AG04450 (cell line): ENCODE measurements around the gene SIRPG. TPM values are rescaled to one million over a fixed set of nuclear protein-coding genes. Genes with fewer than 3 reads are reported as not detected.

ENCODE experiments used
- CTCF ChIA-PET: fragments of 300-600, 350-600 bp; formaldehyde crosslinking; extraction: SDS; loops from one replicate; lab custom pipeline; 2022; ENCODE audit warnings: antibody characterized with exemption, inconsistent platforms; lab: Charles Lee
- POLR2A ChIA-PET: fragments of 350-600 bp; formaldehyde crosslinking; extraction: SDS; loops from one replicate; lab custom pipeline; 2021; ENCODE audit warnings: antibody characterized with exemption, inconsistent platforms; lab: Yijun Ruan, JAX
- DNase-seq: peaks from one replicate; pipeline ENCODE4 v3.0.0-alpha.2; 2011; ENCODE audit warnings: low read depth, low spot score
- H3K27ac ChIP-seq: one replicate; pipeline ENCODE4 v1.5.1; 2012; ENCODE audit warnings: low read depth, low read length, control low read depth
- H3K27me3 ChIP-seq: one replicate; pipeline ENCODE4 v1.6.0; 2012; ENCODE audit warnings: low read length; ENCODE audit not compliant: control insufficient read depth, insufficient read depth
- H3K4me3 ChIP-seq: 2 replicates; pipeline ENCODE4 v1.5.1; 2011; ENCODE audit warnings: mild to moderate bottlenecking, low read depth, low read length, control low read depth
- H3K9me3 ChIP-seq: 2 replicates; pipeline ENCODE4 v1.5.1; 2012; ENCODE audit warnings: low read length; ENCODE audit not compliant: control insufficient read depth, insufficient read depth
- polyA plus RNA-seq: library from polyadenylated mRNA; depleted of rRNA; stranded (reverse); fragments of >200 nt; gene quantifications from 2 replicates; pipeline ENCODE4 v1.2.3, GENCODE V29; 2011
- TF ChIP-seq, protein P1 (sequence below): IDR thresholded peaks from 2 replicates; pipeline ENCODE4 v1.5.1; 2011; ENCODE audit warnings: low read depth, low read length, control low read depth, inconsistent platforms

SIRPG gene
- polyA plus RNA-seq, 1 experiment, result not detected

GRCh38 chr20:1626528-1627199 lies 30.9 kb downstream of the SIRPG start:
- no peak for DNase-seq
- H3K27ac ChIP-seq, result no peak overlapping the region
- H3K27me3 ChIP-seq, result peaks cover 12% of the 10 kb centered on the region
- ChIA-PET CTCF (no interaction called here), POLR2A (no interaction called here)
- H3K4me3 ChIP-seq, result no peak overlapping the region
- TF ChIP-seq, protein P1, sequence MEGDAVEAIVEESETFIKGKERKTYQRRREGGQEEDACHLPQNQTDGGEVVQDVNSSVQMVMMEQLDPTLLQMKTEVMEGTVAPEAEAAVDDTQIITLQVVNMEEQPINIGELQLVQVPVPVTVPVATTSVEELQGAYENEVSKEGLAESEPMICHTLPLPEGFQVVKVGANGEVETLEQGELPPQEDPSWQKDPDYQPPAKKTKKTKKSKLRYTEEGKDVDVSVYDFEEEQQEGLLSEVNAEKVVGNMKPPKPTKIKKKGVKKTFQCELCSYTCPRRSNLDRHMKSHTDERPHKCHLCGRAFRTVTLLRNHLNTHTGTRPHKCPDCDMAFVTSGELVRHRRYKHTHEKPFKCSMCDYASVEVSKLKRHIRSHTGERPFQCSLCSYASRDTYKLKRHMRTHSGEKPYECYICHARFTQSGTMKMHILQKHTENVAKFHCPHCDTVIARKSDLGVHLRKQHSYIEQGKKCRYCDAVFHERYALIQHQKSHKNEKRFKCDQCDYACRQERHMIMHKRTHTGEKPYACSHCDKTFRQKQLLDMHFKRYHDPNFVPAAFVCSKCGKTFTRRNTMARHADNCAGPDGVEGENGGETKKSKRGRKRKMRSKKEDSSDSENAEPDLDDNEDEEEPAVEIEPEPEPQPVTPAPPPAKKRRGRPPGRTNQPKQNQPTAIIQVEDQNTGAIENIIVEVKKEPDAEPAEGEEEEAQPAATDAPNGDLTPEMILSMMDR, result no peak
- H3K9me3 ChIP-seq, result no peaks in the 10 kb centered on the region

GRCh38 chr20:1625083-1625690 lies 32.4 kb downstream of the SIRPG start:
- no peak overlapping the region for H3K4me3 ChIP-seq
- ChIA-PET POLR2A (no interaction called here), CTCF (no interaction called here)
- TF ChIP-seq, protein P1, result no peak
- H3K27me3 ChIP-seq, result peaks cover 12% of the 10 kb centered on the region
- H3K27ac ChIP-seq, result no peak overlapping the region
- no peaks in the 10 kb centered on the region for H3K9me3 ChIP-seq
- DNase-seq, result no peak

DNA sequence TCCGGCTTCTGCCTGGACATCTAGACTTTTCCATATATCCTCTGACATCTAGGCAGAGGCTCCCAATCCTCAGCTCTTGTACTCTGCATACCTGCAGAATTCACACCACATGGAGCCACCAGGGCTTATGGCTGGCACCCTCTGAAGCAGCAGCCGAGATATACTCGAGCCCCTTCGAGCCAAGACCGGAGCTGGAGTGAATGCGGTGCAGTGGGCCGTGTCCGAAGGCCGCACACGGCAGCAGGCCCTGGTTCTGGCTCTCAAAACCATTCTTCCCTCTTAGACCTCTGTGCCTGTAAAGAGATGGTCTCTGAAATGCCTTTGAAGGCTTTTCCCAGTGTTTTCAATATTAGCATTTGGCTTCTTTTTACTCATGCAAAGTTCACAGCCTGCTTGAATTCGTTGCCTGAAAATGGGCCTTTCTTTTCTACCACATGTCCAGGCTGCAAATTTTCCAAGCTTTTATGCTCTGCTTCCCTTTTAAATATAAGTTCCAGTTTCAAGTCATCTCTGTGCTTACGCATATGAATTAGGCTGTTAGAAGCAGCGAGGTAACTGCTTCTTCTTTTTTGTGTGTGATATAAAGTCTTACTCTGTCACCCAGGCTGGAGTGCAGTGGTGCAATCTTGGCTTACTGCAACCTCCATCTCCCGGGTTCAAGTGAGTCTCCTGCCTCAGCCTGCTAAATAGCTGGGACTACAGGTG lies 33.9 kb downstream of the SIRPG start:
- H3K27me3 ChIP-seq, result peaks cover 8% of the 10 kb centered on the region
- H3K27ac ChIP-seq, result no peak overlapping the region
- TF ChIP-seq, protein P1, result no peak
- no peaks in the 10 kb centered on the region for H3K9me3 ChIP-seq
- no peak overlapping the region for H3K4me3 ChIP-seq
- CTCF ChIA-PET, result no interaction called here
- POLR2A ChIA-PET, result no interaction called here
- no peak for DNase-seq

DNA sequence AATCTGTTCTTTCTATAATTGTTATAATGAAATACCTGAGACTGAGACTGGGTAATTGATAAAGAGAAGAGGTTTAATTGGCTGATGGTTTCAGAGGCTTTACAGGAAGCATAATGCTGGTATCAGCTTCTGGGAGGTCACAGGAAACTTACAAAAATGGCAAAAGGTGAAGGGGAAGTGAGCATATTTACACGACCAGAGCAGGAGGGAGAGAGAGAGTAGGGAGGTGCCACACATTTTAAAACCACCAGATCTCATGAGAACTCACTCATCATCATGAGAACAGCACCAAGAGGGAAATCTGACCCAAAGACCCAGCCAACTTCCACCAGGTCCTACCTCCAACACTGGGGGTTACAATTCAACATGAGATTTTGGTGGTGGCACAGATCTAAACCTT lies 35.1 kb downstream of the SIRPG start:
- Histone ChIP-seq H3K9me3 (no peaks in the 10 kb centered on the region), H3K27me3 (peaks cover 5% of the 10 kb centered on the region), H3K4me3 (no peak overlapping the region), H3K27ac (no peak overlapping the region)
- ChIA-PET POLR2A (no interaction called here), CTCF (no interaction called here)
- DNase-seq, result no peak
- TF ChIP-seq, protein P1, result no peak

DNA sequence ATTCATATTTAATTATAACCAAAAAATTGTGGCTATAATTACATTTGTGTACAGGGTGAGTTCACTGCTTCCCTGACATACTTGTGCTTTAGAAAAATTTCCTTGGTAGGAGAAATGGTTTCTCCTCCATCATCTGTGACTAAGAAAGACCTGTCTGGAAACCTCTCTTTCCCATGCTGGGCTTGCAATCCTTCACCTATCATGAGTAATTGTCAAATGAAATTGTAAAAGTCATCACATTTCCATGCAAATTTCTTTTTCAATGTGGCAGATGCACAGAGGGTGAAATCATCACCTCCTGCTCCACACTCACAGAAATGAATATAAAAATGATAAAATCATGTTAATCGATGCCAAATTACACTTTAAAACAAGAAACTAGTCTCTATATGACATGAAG lies 36.3 kb downstream of the SIRPG start:
- Histone ChIP-seq H3K4me3 (no peak overlapping the region), H3K27me3 (no peaks in the 10 kb centered on the region), H3K9me3 (no peaks in the 10 kb centered on the region), H3K27ac (no peak overlapping the region)
- no peak for DNase-seq
- ChIA-PET CTCF (no interaction called here), POLR2A (no interaction called here)
- TF ChIP-seq, protein P1, result no peak
